ENCODE data around the gene SLC17A8.
A peak's percentile ranks its signal among the peaks of the same experiment; 100 is the strongest.
"Not testable (repeated sequence)": the region's sequence is repeated elsewhere in the genome, so short reads cannot be mapped to it uniquely, and the experiment has no call there.

SLC17A8 gene

GRCh38 chr12:100356644-100357223 is at the start of gene SLC17A8:
TSS of gene SLC17A8 (plus strand) at chr12:100357074. CDS start at chr12:100357392, 318 bp downstream.
- no peak for FAIRE-seq

- not testable (repeated sequence) for FAIRE-seq
Measured at GRCh38 chr12:100308138-100308537, 48.7 kb upstream of the SLC17A8 start.

- FAIRE-seq: no peak
Measured at GRCh38 chr12:100311317-100311716, 45.6 kb upstream of the SLC17A8 start.

- FAIRE-seq: no peak
Measured at GRCh38 chr12:100317371-100317770, 39.5 kb upstream of the SLC17A8 start.

- FAIRE-seq: no peak
Measured at GRCh38 chr12:100324498-100324897, 32.4 kb upstream of the SLC17A8 start.

- FAIRE-seq: no peak
Measured at GRCh38 chr12:100326208-100326607, 30.7 kb upstream of the SLC17A8 start.

GRCh38 chr12:100329800-100330199 is 27.1 kb upstream of the SLC17A8 start:
- no peak for FAIRE-seq

GRCh38 chr12:100331871-100332270 is 25.0 kb upstream of the SLC17A8 start:
- no peak for FAIRE-seq

GRCh38 chr12:100332852-100333251 is 24.0 kb upstream of the SLC17A8 start:
- no peak for FAIRE-seq

- FAIRE-seq: no peak
Measured at GRCh38 chr12:100337299-100337698, 19.6 kb upstream of the SLC17A8 start.

GRCh38 chr12:100337727-100338126 is 19.1 kb upstream of the SLC17A8 start:
- FAIRE-seq: no peak

- no peak for FAIRE-seq
Measured at GRCh38 chr12:100339071-100339470, 17.8 kb upstream of the SLC17A8 start.

- not testable (repeated sequence) for FAIRE-seq
Measured at GRCh38 chr12:100342897-100343296, 14.0 kb upstream of the SLC17A8 start.

- not testable (repeated sequence) for FAIRE-seq
Measured at GRCh38 chr12:100344351-100344750, 12.5 kb upstream of the SLC17A8 start.

- FAIRE-seq: no peak
Measured at GRCh38 chr12:100345020-100345767, 11.7 kb upstream of the SLC17A8 start.

GRCh38 chr12:100346660-100347059 is 10.2 kb upstream of the SLC17A8 start:
- no peak for FAIRE-seq

- peak; percentile 46 for FAIRE-seq
Measured at GRCh38 chr12:100348657-100349454, 8.0 kb upstream of the SLC17A8 start.

- FAIRE-seq: no peak
Measured at GRCh38 chr12:100359248-100359647, 2.4 kb downstream of the SLC17A8 start.

- FAIRE-seq: no peak
Measured at GRCh38 chr12:100359822-100360221, 2.9 kb downstream of the SLC17A8 start.

- FAIRE-seq: no peak
Measured at GRCh38 chr12:100360450-100360849, 3.6 kb downstream of the SLC17A8 start.

- FAIRE-seq: no peak
Measured at GRCh38 chr12:100364324-100364723, 7.5 kb downstream of the SLC17A8 start.

- no peak for FAIRE-seq
Measured at GRCh38 chr12:100365411-100365810, 8.5 kb downstream of the SLC17A8 start.

GRCh38 chr12:100368066-100368465 is 11.2 kb downstream of the SLC17A8 start:
- no peak for FAIRE-seq

GRCh38 chr12:100371146-100371545 is 14.3 kb downstream of the SLC17A8 start:
- no peak for FAIRE-seq

Measured in endometrium (tissue), 2 donors.